SJSA1 (cell line): ENCODE data around the gene NUP62. TPM values are rescaled to one million over a fixed set of nuclear protein-coding genes. Genes with fewer than 3 reads are reported as not detected.
"Not testable (repeated sequence)": the region's sequence is repeated elsewhere in the genome, so short reads cannot be mapped to it uniquely, and the experiment has no call there.

Experiments
- DNase-seq, 2 experiments: peaks; one replicate each; pipeline ENCODE4 v3.0.0-alpha.2; 2015 to 2020; ENCODE audit warnings: low spot score in 2 of 2, low read depth in 1 of 2
- H3K27ac ChIP-seq: fragments of 250-450 bp; sonication (Bioruptor Pico); 2 replicates; pipeline ENCODE4 v1.5.1; 2020; ENCODE audit warnings: mild to moderate bottlenecking, moderate library complexity
- H3K27me3 ChIP-seq: fragments of 250-450 bp; sonication (Bioruptor Pico); replicated peaks from 2 replicates; pipeline ENCODE4 v1.5.1; 2020; ENCODE audit warnings: mild to moderate bottlenecking, moderate library complexity
- H3K36me3 ChIP-seq: fragments of 250-450 bp; sonication (Bioruptor Pico); 2 replicates; pipeline ENCODE4 v1.5.1; 2020; ENCODE audit warnings: mild to moderate bottlenecking
- H3K4me1 ChIP-seq: fragments of 250-450 bp; sonication (Bioruptor Pico); replicated peaks from 2 replicates; pipeline ENCODE4 v1.6.1; 2021; ENCODE audit warnings: mild to moderate bottlenecking
- H3K4me3 ChIP-seq: fragments of 250-450 bp; sonication (Bioruptor Pico); 2 replicates; pipeline ENCODE4 v1.5.1; 2020; ENCODE audit warnings: mild to moderate bottlenecking
- H3K9me3 ChIP-seq: fragments of 250-450 bp; sonication (Bioruptor Pico); replicated peaks from 2 replicates; pipeline ENCODE4 v1.5.1; 2020; ENCODE audit warnings: mild to moderate bottlenecking
- total RNA-seq: library from RNA; depleted of rRNA; stranded (reverse); fragments of >200 nt; shearing (Covaris generic); gene quantifications from 2 replicates; pipeline ENCODE4 v1.2.3, GENCODE V29; 2014; rRNA removed

The NUP62 gene
- 64.8 and 80.3 TPM in 2 replicates for total RNA-seq

- peak; percentile 92 to 96 for DNase-seq
- peak within 1 kb of the TSS; percentile 79 for H3K4me3 ChIP-seq
- H3K4me1 ChIP-seq = peaks cover 12% of the 10 kb centered on the region
- no peaks in the 10 kb centered on the region for H3K27me3 ChIP-seq
- H3K27ac ChIP-seq = peak within 1 kb of the TSS; percentile 97
- peaks cover 64% of the 10 kb centered on the region for H3K36me3 ChIP-seq
- no peaks in the 10 kb centered on the region for H3K9me3 ChIP-seq
Measured at GRCh38 chr19:49929121-49929610, at the start of gene NUP62, which contains the start of gene ATF5. NUP62 (minus strand) TSS chr19:49929504; CDS start chr19:49909807, 19,697 bp downstream. ATF5 (plus strand) TSS chr19:49929205; CDS start chr19:49930851, 1,646 bp downstream.

- Histone ChIP-seq H3K27me3 (no peaks in the 10 kb centered on the region), H3K4me1 (no peaks in the 10 kb centered on the region), H3K27ac (no peak overlapping the region), H3K9me3 (no peaks in the 10 kb centered on the region), H3K36me3 (peaks cover 8% of the 10 kb centered on the region; the same call in 1 of the 2 replicates), H3K4me3 (no peak overlapping the region)
- no peak for DNase-seq
Measured at GRCh38 chr19:49978324-49978723, 49.0 kb upstream of the NUP62 start.

- Histone ChIP-seq H3K36me3 (peaks cover 8% of the 10 kb centered on the region; the same call in 1 of the 2 replicates), H3K9me3 (no peaks in the 10 kb centered on the region), H3K4me3 (no peak overlapping the region), H3K27ac (no peak overlapping the region), H3K4me1 (no peaks in the 10 kb centered on the region), H3K27me3 (no peaks in the 10 kb centered on the region)
- DNase-seq = no peak
Measured at GRCh38 chr19:49977881-49978280, 48.6 kb upstream of the NUP62 start.

GRCh38 chr19:49977076-49977475 lies 47.8 kb upstream of the NUP62 start:
- Histone ChIP-seq H3K4me1 (no peaks in the 10 kb centered on the region), H3K4me3 (no peak overlapping the region), H3K9me3 (no peaks in the 10 kb centered on the region), H3K27me3 (0 out of 2 replicates have a peak, but pooled peaks cover 3% of the 10 kb centered on the region), H3K36me3 (peaks cover 6% of the 10 kb centered on the region; the same call in 1 of the 2 replicates), H3K27ac (no peak overlapping the region)
- DNase-seq = no peak

- DNase-seq = no peak
Measured at GRCh38 chr19:49976496-49976895, 47.2 kb upstream of the NUP62 start.

GRCh38 chr19:49975051-49975450 lies 45.7 kb upstream of the NUP62 start:
- Histone ChIP-seq H3K27me3 (0 out of 2 replicates have a peak, but pooled peaks cover 3% of the 10 kb centered on the region), H3K4me3 (no peak overlapping the region)

More at GRCh38 chr19:49976496-49976895, 47.2 kb upstream of the NUP62 start:
- Histone ChIP-seq H3K36me3 (peaks cover 5% of the 10 kb centered on the region; the same call in 1 of the 2 replicates), H3K4me3 (no peak overlapping the region), H3K27ac (no peak overlapping the region), H3K4me1 (no peaks in the 10 kb centered on the region), H3K9me3 (no peaks in the 10 kb centered on the region), H3K27me3 (0 out of 2 replicates have a peak, but pooled peaks cover 3% of the 10 kb centered on the region)

GRCh38 chr19:49973987-49974386 lies 44.7 kb upstream of the NUP62 start:
- Histone ChIP-seq H3K4me1 (no peaks in the 10 kb centered on the region), H3K27me3 (0 out of 2 replicates have a peak, but pooled peaks cover 6% of the 10 kb centered on the region), H3K4me3 (no peak overlapping the region), H3K9me3 (no peaks in the 10 kb centered on the region), H3K36me3 (peaks cover 3% of the 10 kb centered on the region; the same call in 1 of the 2 replicates), H3K27ac (no peak overlapping the region)
- no peak for DNase-seq

More at GRCh38 chr19:49975051-49975450, 45.7 kb upstream of the NUP62 start:
- DNase-seq = no peak
- no peak overlapping the region for H3K27ac ChIP-seq
- no peaks in the 10 kb centered on the region for H3K4me1 ChIP-seq
- H3K36me3 ChIP-seq = peaks cover 5% of the 10 kb centered on the region; the same call in 1 of the 2 replicates
- no peaks in the 10 kb centered on the region for H3K9me3 ChIP-seq

- Histone ChIP-seq H3K27ac (no peak overlapping the region), H3K9me3 (no peaks in the 10 kb centered on the region), H3K27me3 (0 out of 2 replicates have a peak, but pooled peaks cover 6% of the 10 kb centered on the region), H3K4me3 (no peak overlapping the region), H3K36me3 (no peaks in the 10 kb centered on the region; the same call in 1 of the 2 replicates), H3K4me1 (no peaks in the 10 kb centered on the region)
- DNase-seq = no peak
Measured at GRCh38 chr19:49972841-49973240, 43.5 kb upstream of the NUP62 start.

GRCh38 chr19:49971991-49972411 lies 42.7 kb upstream of the NUP62 start:
- Histone ChIP-seq H3K4me1 (no peaks in the 10 kb centered on the region), H3K9me3 (no peaks in the 10 kb centered on the region), H3K36me3 (no peaks in the 10 kb centered on the region; the same call in 1 of the 2 replicates), H3K4me3 (no peak overlapping the region), H3K27ac (no peak overlapping the region), H3K27me3 (0 out of 2 replicates have a peak, but pooled peaks cover 6% of the 10 kb centered on the region)
- DNase-seq = no peak

GRCh38 chr19:49969355-49969754 lies 40.1 kb upstream of the NUP62 start:
- not testable (repeated sequence) for H3K4me1 ChIP-seq, H3K9me3 ChIP-seq, H3K27ac ChIP-seq, H3K36me3 ChIP-seq, H3K4me3 ChIP-seq, H3K27me3 ChIP-seq, DNase-seq

GRCh38 chr19:49968279-49968922 lies 39.1 kb upstream of the NUP62 start:
- Histone ChIP-seq H3K4me3 (no peak overlapping the region), H3K4me1 (no peaks in the 10 kb centered on the region), H3K27me3 (0 out of 2 replicates have a peak, but pooled peaks cover 6% of the 10 kb centered on the region), H3K36me3 (no peaks in the 10 kb centered on the region), H3K9me3 (no peaks in the 10 kb centered on the region), H3K27ac (no peak overlapping the region)
- no peak for DNase-seq

GRCh38 chr19:49960980-49961379 lies 31.7 kb upstream of the NUP62 start, which contains the start of gene SIGLEC11:
SIGLEC11 (minus strand) TSS chr19:49961172; CDS start chr19:49961081, 91 bp downstream.
- H3K4me1 ChIP-seq, H3K4me3 ChIP-seq: not testable (repeated sequence)

GRCh38 chr19:49959892-49960291 lies 30.6 kb upstream of the NUP62 start:
- not testable (repeated sequence) for H3K36me3 ChIP-seq, H3K4me3 ChIP-seq, H3K27me3 ChIP-seq, H3K27ac ChIP-seq, H3K4me1 ChIP-seq, H3K9me3 ChIP-seq, DNase-seq

More at GRCh38 chr19:49960980-49961379, 31.7 kb upstream of the NUP62 start, which contains the start of gene SIGLEC11:
- H3K27me3 ChIP-seq, DNase-seq, H3K27ac ChIP-seq, H3K36me3 ChIP-seq, H3K9me3 ChIP-seq: not testable (repeated sequence)

- H3K4me1 ChIP-seq, H3K27me3 ChIP-seq, H3K27ac ChIP-seq, H3K9me3 ChIP-seq, H3K4me3 ChIP-seq, H3K36me3 ChIP-seq, DNase-seq: not testable (repeated sequence)
Measured at GRCh38 chr19:49958596-49958995, 29.3 kb upstream of the NUP62 start.
